22Rv1 (cell line): ENCODE results near the gene INPP5A.

Source experiments
- ZFX ChIP-seq: fragments of 450-650 bp; IDR thresholded peaks from 2 replicates; pipeline ENCODE4 v1.6.1; 2017; ENCODE audit warnings: antibody characterized with exemption, borderline replicate concordance
- TF ChIP-seq, protein P1 (sequence below): fragments of 450-650 bp; IDR thresholded peaks from 2 replicates; pipeline ENCODE4 v1.5.1; 2017; ENCODE audit warnings: mild to moderate bottlenecking

DNA sequence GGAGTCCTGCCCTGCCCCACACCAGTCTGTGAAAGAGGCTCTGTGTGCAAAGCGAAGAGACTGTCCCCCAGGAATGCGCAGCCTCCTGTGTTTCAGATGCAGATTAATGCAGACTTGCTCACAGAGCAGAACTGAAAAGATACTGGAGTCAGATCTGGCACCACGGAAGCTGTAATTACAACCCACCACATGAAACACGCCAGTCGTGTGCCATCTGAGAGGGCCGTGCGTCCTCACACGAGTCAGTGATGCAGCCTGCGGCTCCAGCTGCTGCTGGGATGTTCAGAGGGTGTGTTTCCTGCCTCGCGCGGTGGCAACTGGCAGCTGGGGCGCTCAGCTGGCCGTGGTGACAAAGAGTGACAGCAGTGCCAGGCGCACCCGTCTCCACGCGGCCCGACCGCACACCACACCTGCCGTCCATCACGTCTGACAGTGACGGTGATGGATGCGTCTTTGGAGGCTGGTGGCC is 198.4 kb downstream of the INPP5A start:
- TF ChIP-seq, protein P1, sequence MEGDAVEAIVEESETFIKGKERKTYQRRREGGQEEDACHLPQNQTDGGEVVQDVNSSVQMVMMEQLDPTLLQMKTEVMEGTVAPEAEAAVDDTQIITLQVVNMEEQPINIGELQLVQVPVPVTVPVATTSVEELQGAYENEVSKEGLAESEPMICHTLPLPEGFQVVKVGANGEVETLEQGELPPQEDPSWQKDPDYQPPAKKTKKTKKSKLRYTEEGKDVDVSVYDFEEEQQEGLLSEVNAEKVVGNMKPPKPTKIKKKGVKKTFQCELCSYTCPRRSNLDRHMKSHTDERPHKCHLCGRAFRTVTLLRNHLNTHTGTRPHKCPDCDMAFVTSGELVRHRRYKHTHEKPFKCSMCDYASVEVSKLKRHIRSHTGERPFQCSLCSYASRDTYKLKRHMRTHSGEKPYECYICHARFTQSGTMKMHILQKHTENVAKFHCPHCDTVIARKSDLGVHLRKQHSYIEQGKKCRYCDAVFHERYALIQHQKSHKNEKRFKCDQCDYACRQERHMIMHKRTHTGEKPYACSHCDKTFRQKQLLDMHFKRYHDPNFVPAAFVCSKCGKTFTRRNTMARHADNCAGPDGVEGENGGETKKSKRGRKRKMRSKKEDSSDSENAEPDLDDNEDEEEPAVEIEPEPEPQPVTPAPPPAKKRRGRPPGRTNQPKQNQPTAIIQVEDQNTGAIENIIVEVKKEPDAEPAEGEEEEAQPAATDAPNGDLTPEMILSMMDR: no peak
- TF ChIP-seq ZFX: no peak
